Measurements from ENCODE around the gene FRZB.
"Not testable (repeated sequence)": the region's sequence is repeated elsewhere in the genome, so short reads cannot be mapped to it uniquely, and the experiment has no call there.

DNA sequence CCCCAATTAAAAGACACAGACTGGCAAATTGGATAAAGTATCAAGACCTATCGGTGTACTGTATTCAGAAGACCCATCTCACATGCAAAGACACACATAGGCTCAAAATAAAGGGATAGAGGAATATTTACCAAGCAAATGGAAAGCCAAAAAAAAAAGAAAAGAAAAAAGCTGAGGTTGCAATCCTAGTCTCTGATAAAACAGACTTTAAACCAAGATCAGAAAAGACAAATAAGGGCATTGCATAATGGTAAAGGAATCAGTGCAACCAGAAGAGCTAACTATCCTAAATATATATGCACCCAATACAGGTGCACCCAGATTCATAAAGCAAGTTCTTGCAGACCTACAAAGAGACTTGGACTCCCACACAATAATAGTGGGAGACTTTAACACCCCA is 10.2 kb upstream of the FRZB start:
- not testable (repeated sequence) for TF ChIP-seq ZNF274 (CRISPR knock-in tag; IDR thresholded peaks at IDR 0.05); HOXD1 (CRISPR knock-in tag; IDR thresholded peaks at IDR 0.05); ZNF24 (IDR thresholded peaks at IDR 0.05); POLR2A (IDR thresholded peaks at IDR 0.05; ENCODE audit: insufficient read depth in 1 of 2, low read depth in 2 of 2, low read length in 2 of 2); BCL6 (CRISPR knock-in tag; IDR thresholded peaks at IDR 0.05); RAD21 (CRISPR knock-in tag; IDR thresholded peaks at IDR 0.05); MED8 (CRISPR knock-in tag; IDR thresholded peaks at IDR 0.05; ENCODE audit: insufficient replicate concordance); PCBP1 (IDR thresholded peaks at IDR 0.05; ENCODE audit: borderline replicate concordance, low read depth, low read length); FOXO1 (CRISPR knock-in tag; IDR thresholded peaks at IDR 0.05); REL (CRISPR knock-in tag; conservative IDR thresholded peaks at IDR 0.05); KLF16 (CRISPR knock-in tag; IDR thresholded peaks at IDR 0.05); MAZ (IDR thresholded peaks at IDR 0.05; ENCODE audit: borderline replicate concordance, low read depth, low read length); MAZ (CRISPR knock-in tag; IDR thresholded peaks at IDR 0.05; ENCODE audit: low read depth); ATF1 (CRISPR knock-in tag; IDR thresholded peaks at IDR 0.05)
- TF ChIP-seq, protein P1, sequence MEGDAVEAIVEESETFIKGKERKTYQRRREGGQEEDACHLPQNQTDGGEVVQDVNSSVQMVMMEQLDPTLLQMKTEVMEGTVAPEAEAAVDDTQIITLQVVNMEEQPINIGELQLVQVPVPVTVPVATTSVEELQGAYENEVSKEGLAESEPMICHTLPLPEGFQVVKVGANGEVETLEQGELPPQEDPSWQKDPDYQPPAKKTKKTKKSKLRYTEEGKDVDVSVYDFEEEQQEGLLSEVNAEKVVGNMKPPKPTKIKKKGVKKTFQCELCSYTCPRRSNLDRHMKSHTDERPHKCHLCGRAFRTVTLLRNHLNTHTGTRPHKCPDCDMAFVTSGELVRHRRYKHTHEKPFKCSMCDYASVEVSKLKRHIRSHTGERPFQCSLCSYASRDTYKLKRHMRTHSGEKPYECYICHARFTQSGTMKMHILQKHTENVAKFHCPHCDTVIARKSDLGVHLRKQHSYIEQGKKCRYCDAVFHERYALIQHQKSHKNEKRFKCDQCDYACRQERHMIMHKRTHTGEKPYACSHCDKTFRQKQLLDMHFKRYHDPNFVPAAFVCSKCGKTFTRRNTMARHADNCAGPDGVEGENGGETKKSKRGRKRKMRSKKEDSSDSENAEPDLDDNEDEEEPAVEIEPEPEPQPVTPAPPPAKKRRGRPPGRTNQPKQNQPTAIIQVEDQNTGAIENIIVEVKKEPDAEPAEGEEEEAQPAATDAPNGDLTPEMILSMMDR (CRISPR knock-in tag; IDR thresholded peaks at IDR 0.05): not testable (repeated sequence)

Data from HepG2 (cell line).